Left lung (tissue), 14 donors: ENCODE measurements around the gene COL11A2. TPM values are rescaled to one million over a fixed set of nuclear protein-coding genes. Genes with fewer than 3 reads are reported as not detected.
A peak's percentile ranks its signal among the peaks of the same experiment; 100 is the strongest.

ENCODE experiments used
- ATAC-seq: fragments of 200-7000 bp; cut with Tn5 transposase; one replicate; pipeline ENCODE4 v1.9.1; 2020; ENCODE audit warnings: moderate library complexity
- DNase-seq, 4 donors: peaks; one replicate each; pipeline ENCODE4 v3.0.0-alpha.2; 2013 to 2020
- H3K27ac ChIP-seq, 2 donors: fragments of 200-600 bp; sonication (generic) in 1 of 2; one replicate each; pipeline versions ENCODE4 v1.5.0 to v1.8.0; 2020 to 2021
- H3K27me3 ChIP-seq, 2 donors: fragments of 200-600 bp; sonication (generic) in 1 of 2; one replicate each; pipeline versions ENCODE4 v1.5.0 to v1.8.0; 2020 to 2021
- H3K36me3 ChIP-seq, 2 donors: fragments of 200-600 bp; sonication (generic) in 1 of 2; one replicate each; pipeline versions ENCODE4 v1.5.0 to v1.8.0; 2020 to 2021
- H3K4me1 ChIP-seq, 2 donors: fragments of 200-600 bp; one replicate each; pipeline ENCODE4 v1.8.0; 2021
- H3K4me3 ChIP-seq, 2 donors: fragments of 200-600 bp; sonication (generic) in 1 of 2; one replicate each; pipeline versions ENCODE4 v1.5.0 to v1.8.0; 2020 to 2021; ENCODE audit warnings: mild to moderate bottlenecking in 1 of 2
- H3K9me3 ChIP-seq, 2 donors: fragments of 200-600 bp; sonication (generic) in 1 of 2; one replicate each; pipeline versions ENCODE4 v1.5.0 to v1.8.0; 2020 to 2021
- CTCF ChIP-seq, 2 donors: fragments of 200-600 bp; sonication (generic) in 1 of 2; IDR thresholded peaks; one replicate each; pipeline versions ENCODE4 v1.5.0 to v1.8.0; 2021; ENCODE audit warnings: antibody characterized with exemption in 2 of 2
- intact Hi-C, 2 donors: fragments of 100-400 bp; cut with DNase I; formaldehyde crosslinking; loops; one replicate each; pipeline versions ENCODE4 v1.11.2 to v1.14.2; 2022
- long read RNA-seq, 12 donors: library from polyadenylated mRNA in 2 of 12; unstranded in 2 of 12; transcript quantifications; one replicate each; pipeline ENCODE4 v2.0.0 and lab custom pipeline, GENCODE V29; 2019 to 2026
- polyA plus RNA-seq, 6 donors: library from polyadenylated mRNA; unstranded; fragments of 120-200 nt; gene quantifications; one replicate each; pipeline ENCODE4 v1.2.1, GENCODE V29; 2013; ENCODE audit not compliant: insufficient read length in 6 of 6
- total RNA-seq, 2 donors: library from RNA; stranded (reverse); fragmentation: NEBNext Ultra II Directional; extraction: Animal tissue kit (Norgen Biotek cat#: 25700); gene quantifications; one replicate each; pipeline ENCODE4 v1.2.1, GENCODE V29; 2021
- donor health status: DM: no; HTN: yes; CAD: no.
- donor health status: DM: no; HTN: no; CAD: no.

The COL11A2 gene
- total RNA-seq (under 1 TPM; 0.45 to 0.87 TPM), polyA plus RNA-seq (1 to 10 TPM; 2.6 to 9.5 (median 4.1) TPM)
- long read RNA-seq, donor 1: 0 reads
- long read RNA-seq, donor 2, partial matches to known transcripts: 10,395 of 10,987 reads
- long read RNA-seq, donor 2, other reads (novel, unspliced or antisense): 590 of 10,987 reads
- long read RNA-seq, donor 3, full-length matches to known transcripts: 2 of 2 reads
- long read RNA-seq, donor 3, partial matches to known transcripts: 0 of 2 reads
- long read RNA-seq, donor 3, other reads (novel, unspliced or antisense): 0 of 2 reads
- long read RNA-seq, donor 4: 0 reads
- long read RNA-seq, donor 5, partial matches to known transcripts: 0 of 1 reads
- long read RNA-seq, donor 5, other reads (novel, unspliced or antisense): 0 of 1 reads
- long read RNA-seq, donor 6: 0 reads
- long read RNA-seq, donor 7: 0 reads
- long read RNA-seq, donor 8: 0 reads
- long read RNA-seq, donor 9: 0 reads
- long read RNA-seq, donor 10, partial matches to known transcripts: 0 of 1 reads
- long read RNA-seq, donor 10, other reads (novel, unspliced or antisense): 1 of 1 reads
- long read RNA-seq, donor 11, partial matches to known transcripts: 0 of 2 reads
- long read RNA-seq, donor 11, other reads (novel, unspliced or antisense): 0 of 2 reads
- long read RNA-seq, donor 12, full-length matches to known transcripts: 2 of 8,124 reads
- long read RNA-seq, donor 12, partial matches to known transcripts: 7,613 of 8,124 reads
- long read RNA-seq, donor 12, other reads (novel, unspliced or antisense): 509 of 8,124 reads

GRCh38 chr6:33192105-33192646 lies at the start of gene COL11A2:
Gene COL11A2 (minus strand): TSS chr6:33192467. CDS start chr6:33192240, 227 bp downstream.
- intact Hi-C loops: no loop called here
- Histone ChIP-seq H3K36me3 (peaks cover 0 to 34% of the 10 kb centered on the region in 2 donors), H3K27ac (no peak within 1 kb of the TSS), H3K4me3 (peak within 1 kb of the TSS; percentile 7 to 11), H3K4me1 (peaks cover 10 to 21% of the 10 kb centered on the region in 2 donors), H3K27me3 (peaks cover 24 to 50% of the 10 kb centered on the region in 2 donors), H3K9me3 (no peaks in the 10 kb centered on the region)
- DNase-seq (peak in 1 of 4 donors; percentile 74), ATAC-seq (peak; percentile 10)
- TF ChIP-seq CTCF (IDR thresholded peaks at IDR 0.05): no peak

GRCh38 chr6:33241968-33242367 lies 49.7 kb upstream of the COL11A2 start:
- no peak for TF ChIP-seq CTCF (IDR thresholded peaks at IDR 0.05)
- intact Hi-C loops: loop anchor here in 1 of 2 donors (10.0 kb wide), 2 partner anchors 77 to 127 kb away; no protein-coding TSS in a partner anchor

GRCh38 chr6:33237741-33238140 lies 45.5 kb upstream of the COL11A2 start:
- intact Hi-C loops: no loop called here
- DNase-seq (no peak), ATAC-seq (no peak)
- TF ChIP-seq CTCF (IDR thresholded peaks at IDR 0.05): no peak
- no peaks in the 10 kb centered on the region for H3K9me3 ChIP-seq
- peaks cover 0 to 45% of the 10 kb centered on the region in 2 donors for H3K27me3 ChIP-seq
- no peak overlapping the region for H3K27ac ChIP-seq
- no peaks in the 10 kb centered on the region for H3K36me3 ChIP-seq
- H3K4me3 ChIP-seq: no peak overlapping the region
- no peaks in the 10 kb centered on the region for H3K4me1 ChIP-seq

More at GRCh38 chr6:33241968-33242367, 49.7 kb upstream of the COL11A2 start:
- no peak overlapping the region for H3K4me3 ChIP-seq
- peaks cover 0 to 20% of the 10 kb centered on the region in 2 donors for H3K27me3 ChIP-seq
- no peaks in the 10 kb centered on the region for H3K4me1 ChIP-seq
- ATAC-seq: no peak
- H3K27ac ChIP-seq: no peak overlapping the region
- H3K9me3 ChIP-seq: no peaks in the 10 kb centered on the region
- H3K36me3 ChIP-seq: no peaks in the 10 kb centered on the region
- no peak for DNase-seq

GRCh38 chr6:33236852-33237251 lies 44.6 kb upstream of the COL11A2 start:
- Histone ChIP-seq H3K4me3 (no peak overlapping the region), H3K9me3 (no peaks in the 10 kb centered on the region), H3K27me3 (peaks cover 0 to 38% of the 10 kb centered on the region in 2 donors), H3K36me3 (no peaks in the 10 kb centered on the region), H3K4me1 (no peaks in the 10 kb centered on the region), H3K27ac (no peak overlapping the region)
- ATAC-seq (no peak), DNase-seq (no peak)
- no peak for TF ChIP-seq CTCF (IDR thresholded peaks at IDR 0.05)
- intact Hi-C loops: no loop called here
